Neural progenitor cell (in vitro differentiated cells): ENCODE data around the gene NOMO2.
"Not testable (repeated sequence)": the region's sequence is repeated elsewhere in the genome, so short reads cannot be mapped to it uniquely, and the experiment has no call there.

ENCODE experiments used
- EZH2 ChIP-seq: fragments of 200-600 bp; sonication (generic); IDR thresholded peaks from 2 replicates; pipeline ENCODE4 v1.6.1; 2017; ENCODE audit warnings: antibody characterized with exemption, mild to moderate bottlenecking, moderate library complexity
- EZH2phosphoT487 ChIP-seq: fragments of 200-600 bp; sonication (generic); IDR thresholded peaks from 2 replicates; pipeline ENCODE4 v1.6.1; 2017; ENCODE audit warnings: antibody characterized with exemption
- TF ChIP-seq, protein P1 (sequence below): fragments of 200-600 bp; sonication (generic); IDR thresholded peaks from 2 replicates; pipeline ENCODE4 v1.5.1; 2017; ENCODE audit warnings: antibody characterized with exemption, mild to moderate bottlenecking

DNA sequence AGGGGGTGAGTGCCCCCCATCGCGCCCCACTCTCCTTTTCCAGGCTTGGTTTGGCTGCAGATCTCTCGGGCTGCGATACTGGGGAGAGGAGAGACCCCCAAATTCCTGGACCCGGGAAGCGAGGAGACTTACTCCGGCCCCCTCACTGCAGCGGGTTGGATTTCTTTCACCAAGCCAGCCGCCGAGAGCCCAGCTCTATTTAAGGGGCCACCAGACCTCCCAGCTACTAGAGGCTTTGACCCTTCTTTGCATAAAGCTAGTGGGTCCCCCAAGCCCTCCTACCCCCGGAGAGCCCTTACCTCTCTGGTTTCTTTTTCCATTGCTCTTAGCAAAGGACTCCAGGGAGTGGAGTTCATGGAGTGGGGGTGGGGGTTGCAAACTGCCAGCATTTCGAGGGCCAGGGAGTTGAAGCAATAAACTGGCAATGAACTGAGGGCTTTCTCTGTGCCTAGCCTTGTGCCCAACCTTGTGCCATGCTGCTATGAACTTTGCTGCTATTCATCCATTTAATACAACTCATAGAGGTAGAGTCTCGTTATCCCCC, 9.5 kb upstream of the NOMO2 start:
- TF ChIP-seq, protein P1, sequence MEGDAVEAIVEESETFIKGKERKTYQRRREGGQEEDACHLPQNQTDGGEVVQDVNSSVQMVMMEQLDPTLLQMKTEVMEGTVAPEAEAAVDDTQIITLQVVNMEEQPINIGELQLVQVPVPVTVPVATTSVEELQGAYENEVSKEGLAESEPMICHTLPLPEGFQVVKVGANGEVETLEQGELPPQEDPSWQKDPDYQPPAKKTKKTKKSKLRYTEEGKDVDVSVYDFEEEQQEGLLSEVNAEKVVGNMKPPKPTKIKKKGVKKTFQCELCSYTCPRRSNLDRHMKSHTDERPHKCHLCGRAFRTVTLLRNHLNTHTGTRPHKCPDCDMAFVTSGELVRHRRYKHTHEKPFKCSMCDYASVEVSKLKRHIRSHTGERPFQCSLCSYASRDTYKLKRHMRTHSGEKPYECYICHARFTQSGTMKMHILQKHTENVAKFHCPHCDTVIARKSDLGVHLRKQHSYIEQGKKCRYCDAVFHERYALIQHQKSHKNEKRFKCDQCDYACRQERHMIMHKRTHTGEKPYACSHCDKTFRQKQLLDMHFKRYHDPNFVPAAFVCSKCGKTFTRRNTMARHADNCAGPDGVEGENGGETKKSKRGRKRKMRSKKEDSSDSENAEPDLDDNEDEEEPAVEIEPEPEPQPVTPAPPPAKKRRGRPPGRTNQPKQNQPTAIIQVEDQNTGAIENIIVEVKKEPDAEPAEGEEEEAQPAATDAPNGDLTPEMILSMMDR: not testable (repeated sequence)
- not testable (repeated sequence) for TF ChIP-seq EZH2, EZH2phosphoT487
